ENCODE results near the gene ALOX12. TPM values are rescaled to one million over a fixed set of nuclear protein-coding genes. Genes with fewer than 3 reads are reported as not detected.

The ALOX12 gene
- total RNA-seq, 2 experiments from 2014 or later, result not detected

DNA sequence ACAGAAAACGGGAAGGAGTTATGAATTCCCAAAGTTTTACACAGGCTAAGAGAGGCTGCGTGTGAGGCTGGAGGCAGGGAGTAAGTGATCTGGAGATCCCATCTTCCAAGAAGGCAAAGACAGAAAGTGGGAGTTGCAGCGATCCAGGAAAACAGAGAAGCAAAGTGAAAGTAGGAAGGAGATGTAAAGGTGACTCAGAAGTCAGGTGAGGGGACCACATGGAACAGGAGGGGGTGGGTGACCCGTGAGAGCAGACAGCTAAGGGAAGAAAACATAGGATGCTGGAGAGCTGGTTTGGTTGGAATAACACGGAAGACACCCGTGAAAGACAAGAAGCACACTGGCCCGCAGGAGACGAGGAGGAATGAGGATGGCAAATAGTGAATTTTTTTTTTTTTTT, 1.3 kb downstream of the ALOX12 start:
- Histone ChIP-seq H3K36me3 (ENCODE audit: insufficient read depth, low read length) (peaks cover 52% of the 10 kb centered on the region), H3K9me3 (ENCODE audit: control insufficient read depth in 1 of 2, insufficient read depth in 1 of 2, low read length in 2 of 2) (no peaks in the 10 kb centered on the region), H3K4me3 (ENCODE audit: low read length) (no peak overlapping the region), H3K27ac (ENCODE audit: low read depth in 1 of 2, low read length in 2 of 2) (no peak overlapping the region), H3K4me1 (ENCODE audit: insufficient read depth, low read length) (peaks cover 4% of the 10 kb centered on the region), H3K27me3 (ENCODE audit: control insufficient read depth in 1 of 2, insufficient read depth in 2 of 2, low read length in 2 of 2) (no peaks in the 10 kb centered on the region)
- Mint-ChIP-seq H3K36me3 (ENCODE audit: low read depth) (peaks cover 60% of the 10 kb centered on the region), H3K9me3 (no peaks in the 10 kb centered on the region), H3K27ac (peak overlapping the region; percentile 40), H3K4me3 (no peak overlapping the region), H3K27me3 (no peaks in the 10 kb centered on the region), H3K4me1 (ENCODE audit: low read depth) (no peaks in the 10 kb centered on the region)
- no peak for DNase-seq
- ChIA-PET POLR2A (no interaction called here), CTCF (no interaction called here)
- ATAC-seq (ENCODE audit: poor library complexity), result no peak
- no peak for TF ChIP-seq CTCF (IDR thresholded peaks at IDR 0.05)
- intact Hi-C loops (cut with DNase I, micrococcal nuclease), result no loop called here

GRCh38 chr17:6998855-6999508, 3.1 kb downstream of the ALOX12 start:
- no peaks in the 10 kb centered on the region for H3K27me3 Mint-ChIP-seq
- Histone ChIP-seq H3K4me3 (ENCODE audit: low read length) (no peak overlapping the region), H3K36me3 (ENCODE audit: insufficient read depth, low read length) (peaks cover 63% of the 10 kb centered on the region), H3K27ac (ENCODE audit: low read depth in 1 of 2, low read length in 2 of 2) (no peak overlapping the region), H3K9me3 (ENCODE audit: control insufficient read depth in 1 of 2, insufficient read depth in 1 of 2, low read length in 2 of 2) (no peaks in the 10 kb centered on the region), H3K4me1 (ENCODE audit: insufficient read depth, low read length) (peaks cover 4% of the 10 kb centered on the region), H3K27me3 (ENCODE audit: control insufficient read depth in 1 of 2, insufficient read depth in 2 of 2, low read length in 2 of 2) (no peaks in the 10 kb centered on the region)
- peaks cover 72% of the 10 kb centered on the region for H3K36me3 Mint-ChIP-seq (ENCODE audit: low read depth)
- H3K4me3 Mint-ChIP-seq, result no peak overlapping the region
- H3K4me1 Mint-ChIP-seq (ENCODE audit: low read depth), result no peaks in the 10 kb centered on the region
- ChIA-PET CTCF (interaction anchor here (0.7 kb wide), 1 partner anchor 23 kb away, joined by 3 read pairs; no protein-coding TSS in a partner anchor), POLR2A (interaction anchor here (0.6 kb wide), 1 partner anchor 28 kb away, joined by 3 read pairs; no protein-coding TSS in a partner anchor)
- H3K27ac Mint-ChIP-seq, result no peak overlapping the region
- DNase-seq, result no peak
- no peaks in the 10 kb centered on the region for H3K9me3 Mint-ChIP-seq
- intact Hi-C loops (cut with DNase I, micrococcal nuclease), result no loop called here
- no peak for TF ChIP-seq CTCF (IDR thresholded peaks at IDR 0.05)
- ATAC-seq (ENCODE audit: poor library complexity), result no peak

- intact Hi-C loops (cut with DNase I, micrococcal nuclease), result loop anchor here in 1 of 2 experiments (5.0 to 10.0 kb wide), 3 partner anchors 334 to 1417 kb away; partner anchors contain the start of gene NLRP1
- Mint-ChIP-seq H3K4me3 (no peak overlapping the region), H3K4me1 (ENCODE audit: low read depth) (peaks cover 7% of the 10 kb centered on the region), H3K9me3 (no peaks in the 10 kb centered on the region), H3K27me3 (no peaks in the 10 kb centered on the region), H3K36me3 (ENCODE audit: low read depth) (peaks cover 79% of the 10 kb centered on the region), H3K27ac (peak overlapping the region; percentile 2)
- H3K27ac ChIP-seq (ENCODE audit: low read depth in 1 of 2, low read length in 2 of 2), result no peak overlapping the region
- ChIA-PET CTCF (interaction anchor here (1.0 to 5.4 kb wide), 3 partner anchors 20 to 91 kb away, joined by 4 to 43 read pairs (median 4); no protein-coding TSS in a partner anchor), POLR2A (no interaction called here)
- ATAC-seq (ENCODE audit: poor library complexity), result no peak
- TF ChIP-seq CTCF (IDR thresholded peaks at IDR 0.05), result peak; percentile 51
- H3K4me1 ChIP-seq (ENCODE audit: insufficient read depth, low read length), result peaks cover 7% of the 10 kb centered on the region
- peak in 8 of 14 experiments; percentile 38 to 73 (median 50) for DNase-seq
- H3K36me3 ChIP-seq (ENCODE audit: insufficient read depth, low read length), result peaks cover 69% of the 10 kb centered on the region
- no peak overlapping the region for H3K4me3 ChIP-seq (ENCODE audit: low read length)
- no peaks in the 10 kb centered on the region for H3K9me3 ChIP-seq (ENCODE audit: control insufficient read depth in 1 of 2, insufficient read depth in 1 of 2, low read length in 2 of 2)
- no peaks in the 10 kb centered on the region for H3K27me3 ChIP-seq (ENCODE audit: control insufficient read depth in 1 of 2, insufficient read depth in 2 of 2, low read length in 2 of 2)
Observed at GRCh38 chr17:7001318-7001961, 5.6 kb downstream of the ALOX12 start.
